ENCODE results near the gene OR4X2.
"Not testable (repeated sequence)": the region's sequence is repeated elsewhere in the genome, so short reads cannot be mapped to it uniquely, and the experiment has no call there.

The OR4X2 gene

GRCh38 chr11:48244804-48245203, at the start of gene OR4X2:
Gene OR4X2 (plus strand): TSS chr11:48245104. CDS start chr11:48245104, 0 bp downstream.
- DNase-seq = no peak

DNA sequence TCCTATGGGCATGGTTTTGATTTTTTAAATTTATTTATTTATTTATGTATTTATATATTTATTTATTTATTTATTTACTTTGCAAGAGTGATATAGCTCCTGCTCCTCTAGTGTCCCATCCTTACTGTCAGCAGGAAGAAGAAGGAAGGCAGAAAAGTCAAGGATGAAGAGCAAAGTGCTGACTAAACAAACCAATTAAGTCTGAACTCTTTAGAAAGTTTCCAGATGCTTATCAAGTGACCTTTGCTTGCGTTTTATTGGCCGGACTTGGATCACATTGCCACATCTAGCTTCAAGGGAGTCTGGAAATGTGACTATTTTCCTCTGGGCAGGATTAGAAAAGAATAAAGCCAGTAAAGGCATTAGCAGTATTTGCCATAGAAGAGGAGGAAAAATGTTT, 37.0 kb upstream of the OR4X2 start:
- no peak for DNase-seq

GRCh38 chr11:48210052-48210451, 34.9 kb upstream of the OR4X2 start:
- DNase-seq = no peak

DNA sequence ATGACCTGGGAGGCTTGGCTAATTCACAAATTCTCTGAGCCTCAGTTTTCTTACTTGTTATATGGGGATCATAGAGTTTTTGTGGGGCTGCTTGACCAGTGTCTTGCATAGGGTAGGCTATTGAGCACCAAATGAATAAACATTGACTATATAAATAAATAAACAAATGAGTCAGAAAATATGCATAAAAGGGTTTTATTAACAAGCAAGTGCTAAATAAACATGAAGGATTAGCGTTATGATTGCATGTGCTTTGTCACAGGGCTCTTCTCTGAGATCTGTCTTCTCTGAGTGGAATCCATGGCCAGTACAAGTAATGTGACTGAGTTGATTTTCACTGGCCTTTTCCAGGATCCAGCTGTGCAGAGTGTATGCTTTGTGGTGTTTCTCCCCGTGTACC, 28.4 kb upstream of the OR4X2 start, which contains the start of gene OR4B1:
OR4B1 (plus strand) TSS at position 301 of the 400 bp plus-strand sequence; CDS start at position 301, 0 bp downstream.
- DNase-seq = no peak

DNA sequence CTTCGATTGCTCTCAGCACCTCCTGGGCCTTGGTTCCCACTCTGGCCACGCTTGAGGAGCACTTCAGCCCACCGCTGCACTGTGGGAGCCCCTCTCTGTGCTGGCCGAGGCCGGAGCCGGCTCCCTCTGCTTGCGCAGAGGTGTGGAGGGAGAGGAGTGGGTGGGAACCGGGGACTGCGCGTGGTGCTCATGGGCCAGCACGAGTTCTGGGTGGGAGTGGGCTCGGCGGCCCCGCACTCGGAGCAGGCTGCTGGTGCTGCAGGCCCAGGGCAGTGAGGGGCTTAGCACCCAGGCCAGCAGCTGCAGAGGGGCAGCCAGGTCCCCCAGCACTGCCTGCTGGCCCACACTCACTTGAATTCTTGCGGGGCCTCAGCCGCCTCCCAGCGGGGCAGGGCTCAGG, 16.1 kb upstream of the OR4X2 start:
- DNase-seq = no peak

DNA sequence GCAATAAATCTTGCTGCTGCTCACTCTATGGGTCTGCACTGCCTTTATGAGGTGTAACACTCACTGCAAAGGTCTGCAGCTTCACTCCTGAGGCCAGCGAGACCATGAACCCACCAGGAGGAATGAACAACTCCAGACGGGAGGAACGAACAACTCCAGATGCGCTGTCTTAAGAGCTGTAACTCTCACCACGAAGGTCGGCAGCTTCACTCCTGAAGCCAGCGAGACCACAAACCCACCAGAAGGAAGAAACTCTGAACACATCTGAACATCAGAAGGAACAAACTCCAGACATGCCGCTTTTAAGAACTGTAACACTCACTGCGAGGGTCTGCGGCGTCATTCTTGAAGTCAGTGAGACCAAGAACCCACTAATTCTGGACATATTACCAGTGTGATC, 14.8 kb upstream of the OR4X2 start:
- not testable (repeated sequence) for DNase-seq

DNA sequence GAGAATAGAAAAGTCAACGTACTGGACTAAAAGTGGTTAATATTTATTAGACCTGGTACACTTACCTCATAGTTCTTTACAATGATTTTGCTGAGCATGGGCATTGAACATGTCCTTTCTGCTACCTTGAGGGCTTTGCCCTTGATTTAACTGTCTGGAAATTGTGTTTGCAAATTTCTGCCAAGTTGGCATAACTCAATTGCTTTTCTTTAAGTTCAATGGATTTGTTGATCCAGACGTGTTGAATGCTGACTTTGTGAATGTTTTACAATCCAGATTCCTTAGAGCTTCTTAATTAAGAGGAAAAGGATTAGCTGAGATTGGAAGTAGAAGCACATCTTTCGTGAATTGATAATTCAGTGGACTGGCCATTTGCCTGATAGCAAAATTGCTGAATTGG, 7.2 kb upstream of the OR4X2 start:
- DNase-seq = no peak

DNA sequence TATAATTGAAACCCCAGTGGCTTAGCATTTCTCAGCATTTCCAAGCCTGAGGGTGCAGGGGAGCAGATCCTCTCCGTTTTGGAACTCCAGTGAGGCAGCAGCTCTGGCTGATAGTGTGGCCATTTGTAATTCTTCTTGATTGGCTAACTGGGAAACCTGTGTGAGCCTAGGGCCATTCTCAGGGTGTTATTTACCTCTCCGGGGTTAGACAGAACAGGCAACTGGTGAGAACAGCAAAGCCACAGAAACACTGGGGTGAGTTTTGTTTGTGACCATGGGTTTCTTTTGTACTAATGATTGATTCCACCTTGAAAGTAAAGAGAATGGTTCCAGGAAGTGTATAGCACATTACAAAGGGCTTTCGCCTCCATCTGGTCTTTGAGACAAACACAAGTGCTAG, 2.4 kb upstream of the OR4X2 start:
- no peak for DNase-seq

- DNase-seq = no peak
These were observed 4.0 kb downstream of the OR4X2 start for GRCh38 chr11:48248902-48249301.

DNA sequence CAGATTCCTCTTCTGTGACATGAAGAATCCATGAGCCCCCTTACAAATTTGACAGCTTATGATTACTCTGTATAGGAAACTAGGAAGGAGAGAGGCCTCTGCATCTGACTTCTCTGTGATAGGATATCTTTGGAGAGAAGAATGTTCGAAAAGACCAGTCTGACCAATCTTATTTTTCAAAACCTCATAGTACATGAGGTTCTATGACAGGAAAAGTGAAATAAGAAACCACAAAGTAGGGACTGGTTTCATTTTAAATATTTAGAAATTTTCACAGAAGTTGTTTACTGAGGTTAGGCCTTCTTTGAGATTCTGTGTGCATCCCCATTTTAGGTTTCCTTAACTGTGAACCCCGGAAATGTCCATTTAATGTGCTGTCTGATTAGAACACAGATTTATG, 16.7 kb downstream of the OR4X2 start:
- no peak for DNase-seq

- no peak for DNase-seq
These were observed 18.6 kb downstream of the OR4X2 start, which contains the start of gene OR4X1 for GRCh38 chr11:48263423-48263911. Gene OR4X1 (plus strand): TSS chr11:48263861. CDS start chr11:48263861, 0 bp downstream.

DNA sequence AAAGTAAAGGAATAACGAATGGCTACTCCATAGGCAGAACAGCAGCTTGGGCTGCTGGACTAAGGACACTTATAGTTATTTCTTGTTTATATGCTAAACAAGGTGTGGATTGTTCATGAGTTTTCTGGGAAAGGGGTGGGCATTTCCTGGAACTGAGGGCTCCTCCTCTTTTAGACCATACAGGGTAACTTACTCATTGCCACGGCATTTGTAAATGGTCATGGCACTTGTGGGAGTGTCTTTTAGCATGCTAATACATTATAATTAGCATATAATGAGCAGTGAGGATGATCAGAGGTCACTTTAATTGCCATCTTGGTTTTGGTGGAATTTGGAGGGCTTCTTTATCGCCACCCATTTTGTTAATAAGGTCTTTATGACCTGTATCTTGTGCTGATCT, 25.7 kb downstream of the OR4X2 start:
- no peak for DNase-seq

GRCh38 chr11:48272606-48273005, 27.7 kb downstream of the OR4X2 start:
- no peak for DNase-seq

All from femur (tissue), 1 donor.